ENCODE results near the gene MLIP. TPM values are rescaled to one million over a fixed set of nuclear protein-coding genes. Genes with fewer than 3 reads are reported as not detected.

MLIP gene
- total and polyA plus RNA-seq, 9 donors = 21.6 to 56.2 (median 41.0) TPM

- 65% methylated on average over 4 of the region's 8 CpGs for WGBS (ENCODE audit: insufficient coverage)
- peak; percentile 59 for DNase-seq
- Histone ChIP-seq H3K4me1 (ENCODE audit: control insufficient read depth, insufficient read depth, low read length) (peaks cover 6% of the 10 kb centered on the region), H3K27me3 (ENCODE audit: control insufficient read depth, insufficient read depth, low read length) (no peaks in the 10 kb centered on the region), H3K27ac (ENCODE audit: low read length) (no peak overlapping the region), H3K36me3 (ENCODE audit: control insufficient read depth, insufficient read depth, low read length) (no peaks in the 10 kb centered on the region), H3K4me3 (ENCODE audit: low read length) (no peak overlapping the region), H3K9me3 (replicated peaks; ENCODE audit: control insufficient read depth, low read depth, low read length) (no peaks in the 10 kb centered on the region)
Measured at GRCh38 chr6:54107470-54108090, 3.7 kb upstream of the MLIP start.

GRCh38 chr6:54108271-54108670, 3.0 kb upstream of the MLIP start:
- Histone ChIP-seq H3K4me3 (ENCODE audit: low read length) (no peak overlapping the region), H3K27me3 (ENCODE audit: control insufficient read depth, insufficient read depth, low read length) (no peaks in the 10 kb centered on the region), H3K9me3 (replicated peaks; ENCODE audit: control insufficient read depth, low read depth, low read length) (no peaks in the 10 kb centered on the region), H3K27ac (ENCODE audit: low read length) (no peak overlapping the region), H3K4me1 (ENCODE audit: control insufficient read depth, insufficient read depth, low read length) (peaks cover 6% of the 10 kb centered on the region), H3K36me3 (ENCODE audit: control insufficient read depth, insufficient read depth, low read length) (no peaks in the 10 kb centered on the region)
- DNase-seq = peak; percentile 53

DNA sequence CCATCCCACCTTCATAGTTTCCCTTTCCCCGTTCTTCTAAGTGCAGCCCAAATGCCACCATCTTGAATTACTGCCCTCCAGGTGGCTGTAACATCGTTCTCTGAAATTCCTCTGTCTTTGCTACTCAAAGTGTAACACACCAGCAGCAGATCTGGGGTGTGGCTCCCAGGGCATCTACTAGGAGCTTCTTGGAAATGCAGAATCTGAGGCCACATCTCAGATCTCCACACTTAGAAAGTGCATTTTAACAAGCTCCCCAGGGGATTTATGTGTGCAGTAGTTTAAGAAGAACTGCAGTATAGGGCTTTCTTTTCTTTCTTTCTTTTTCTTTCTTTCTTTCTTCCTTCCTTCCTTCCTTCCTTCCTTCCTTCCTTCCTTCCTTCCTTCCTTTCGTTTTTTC, 1.7 kb upstream of the MLIP start:
- H3K4me1 ChIP-seq (ENCODE audit: control insufficient read depth, insufficient read depth, low read length) = peaks cover 6% of the 10 kb centered on the region

GRCh38 chr6:54112151-54112650, 958 bp downstream of the MLIP start:
- no CpG with 5 or more reads among the region's 1 CpG for WGBS (ENCODE audit: insufficient coverage)
- no peak overlapping the region for H3K4me3 ChIP-seq (ENCODE audit: low read length)
- peak; percentile 59 for DNase-seq
- peaks cover 6% of the 10 kb centered on the region for H3K4me1 ChIP-seq (ENCODE audit: control insufficient read depth, insufficient read depth, low read length)
- H3K27me3 ChIP-seq (ENCODE audit: control insufficient read depth, insufficient read depth, low read length) = no peaks in the 10 kb centered on the region
- H3K36me3 ChIP-seq (ENCODE audit: control insufficient read depth, insufficient read depth, low read length) = no peaks in the 10 kb centered on the region
- H3K9me3 ChIP-seq (replicated peaks; ENCODE audit: control insufficient read depth, low read depth, low read length) = no peaks in the 10 kb centered on the region
- no peak overlapping the region for H3K27ac ChIP-seq (ENCODE audit: low read length)

More for the DNA sequence above, 1.7 kb upstream of the MLIP start:
- Histone ChIP-seq H3K9me3 (replicated peaks; ENCODE audit: control insufficient read depth, low read depth, low read length) (no peaks in the 10 kb centered on the region), H3K27me3 (ENCODE audit: control insufficient read depth, insufficient read depth, low read length) (no peaks in the 10 kb centered on the region), H3K4me3 (ENCODE audit: low read length) (no peak overlapping the region), H3K36me3 (ENCODE audit: control insufficient read depth, insufficient read depth, low read length) (no peaks in the 10 kb centered on the region), H3K27ac (ENCODE audit: low read length) (no peak overlapping the region)
- no peak for DNase-seq
- 66% methylated on average over 2 of the region's 3 CpGs for WGBS (ENCODE audit: insufficient coverage)

DNA sequence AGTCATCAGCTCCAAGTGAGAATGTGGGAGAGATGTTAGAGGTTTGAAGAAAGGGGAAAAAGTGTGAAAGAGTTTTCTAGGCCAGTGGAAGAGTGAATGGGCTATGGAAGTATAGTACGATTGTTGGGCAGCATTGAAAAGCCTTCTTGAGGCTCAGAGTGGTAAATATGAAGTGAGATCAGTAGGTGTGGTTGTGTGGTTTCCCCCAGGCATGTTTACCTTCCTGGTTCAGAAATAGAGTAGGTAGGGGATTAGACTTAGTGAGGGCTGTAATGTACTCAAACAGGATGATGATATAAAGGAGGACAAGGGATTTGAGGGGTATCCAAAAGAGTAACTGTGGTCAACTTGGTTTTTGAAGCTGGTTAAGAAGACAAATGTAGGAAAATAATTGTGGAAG, 3.7 kb downstream of the MLIP start:
- no peak for DNase-seq
- Histone ChIP-seq H3K27me3 (ENCODE audit: control insufficient read depth, insufficient read depth, low read length) (no peaks in the 10 kb centered on the region), H3K36me3 (ENCODE audit: control insufficient read depth, insufficient read depth, low read length) (no peaks in the 10 kb centered on the region), H3K4me1 (ENCODE audit: control insufficient read depth, insufficient read depth, low read length) (peaks cover 6% of the 10 kb centered on the region), H3K4me3 (ENCODE audit: low read length) (no peak overlapping the region), H3K9me3 (replicated peaks; ENCODE audit: control insufficient read depth, low read depth, low read length) (no peaks in the 10 kb centered on the region), H3K27ac (ENCODE audit: low read length) (no peak overlapping the region)
- 100% methylated on average over 1 of the region's 1 CpG for WGBS (ENCODE audit: insufficient coverage)

- H3K4me3 ChIP-seq (ENCODE audit: low read length) = no peak overlapping the region
- H3K9me3 ChIP-seq (replicated peaks; ENCODE audit: control insufficient read depth, low read depth, low read length) = no peaks in the 10 kb centered on the region
- peaks cover 6% of the 10 kb centered on the region for H3K4me1 ChIP-seq (ENCODE audit: control insufficient read depth, insufficient read depth, low read length)
- 86% methylated on average over 1 of the region's 1 CpG for WGBS (ENCODE audit: insufficient coverage)
- H3K27ac ChIP-seq (ENCODE audit: low read length) = no peak overlapping the region
- DNase-seq = no peak
- no peaks in the 10 kb centered on the region for H3K36me3 ChIP-seq (ENCODE audit: control insufficient read depth, insufficient read depth, low read length)
- H3K27me3 ChIP-seq (ENCODE audit: control insufficient read depth, insufficient read depth, low read length) = no peaks in the 10 kb centered on the region
Measured at GRCh38 chr6:54115966-54116365, 4.7 kb downstream of the MLIP start.

DNA sequence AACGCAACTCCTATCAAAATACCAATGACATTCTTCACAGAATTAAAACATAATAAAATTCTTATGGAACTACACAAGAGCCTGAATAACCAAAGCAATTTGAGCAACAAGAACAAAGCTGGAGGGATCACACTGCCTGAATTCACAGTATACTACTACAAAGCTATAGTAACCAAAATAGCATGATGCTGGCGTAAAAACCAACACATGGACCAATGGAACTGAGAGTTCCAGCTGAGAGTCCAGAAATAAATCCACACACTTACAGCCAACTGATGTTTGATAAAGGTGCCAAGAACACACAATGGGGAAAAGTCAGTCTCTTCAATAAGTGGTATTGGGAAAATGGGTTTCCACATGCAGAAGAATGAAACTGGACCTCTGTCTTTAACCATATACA, 6.9 kb downstream of the MLIP start:
- no peak for DNase-seq
- WGBS (ENCODE audit: insufficient coverage) = no CpG with 5 or more reads among the region's 2 CpGs
- Histone ChIP-seq H3K27me3 (ENCODE audit: control insufficient read depth, insufficient read depth, low read length) (no peaks in the 10 kb centered on the region), H3K4me3 (ENCODE audit: low read length) (no peak overlapping the region), H3K9me3 (replicated peaks; ENCODE audit: control insufficient read depth, low read depth, low read length) (no peaks in the 10 kb centered on the region), H3K27ac (ENCODE audit: low read length) (no peak overlapping the region), H3K36me3 (ENCODE audit: control insufficient read depth, insufficient read depth, low read length) (no peaks in the 10 kb centered on the region), H3K4me1 (ENCODE audit: control insufficient read depth, insufficient read depth, low read length) (no peaks in the 10 kb centered on the region)

DNA sequence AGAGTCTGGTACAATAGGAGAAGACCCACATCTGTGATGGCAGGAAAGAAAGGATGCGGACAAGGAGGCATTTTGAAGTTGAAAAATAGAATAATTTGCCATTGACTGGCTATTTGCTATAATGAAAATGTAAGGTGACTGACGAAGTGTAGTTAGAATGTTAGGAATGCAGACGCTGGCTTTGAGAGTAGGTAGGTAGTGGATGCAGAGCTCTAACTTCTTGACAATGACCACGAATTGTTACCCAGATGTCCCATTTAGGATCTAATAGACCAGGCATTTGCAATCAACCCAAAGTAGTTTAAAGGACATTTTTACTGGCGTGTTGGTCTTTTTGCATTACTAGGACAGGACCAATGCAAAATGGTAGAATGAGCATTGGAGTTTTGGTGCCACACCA, 14.2 kb downstream of the MLIP start:
- no peaks in the 10 kb centered on the region for H3K27me3 ChIP-seq (ENCODE audit: control insufficient read depth, insufficient read depth, low read length)
- WGBS (ENCODE audit: insufficient coverage) = 88% methylated on average over 4 of the region's 5 CpGs
- no peak overlapping the region for H3K4me3 ChIP-seq (ENCODE audit: low read length)
- no peaks in the 10 kb centered on the region for H3K4me1 ChIP-seq (ENCODE audit: control insufficient read depth, insufficient read depth, low read length)
- no peak overlapping the region for H3K27ac ChIP-seq (ENCODE audit: low read length)
- no peak for DNase-seq
- peaks cover 7% of the 10 kb centered on the region for H3K36me3 ChIP-seq (ENCODE audit: control insufficient read depth, insufficient read depth, low read length)
- H3K9me3 ChIP-seq (replicated peaks; ENCODE audit: control insufficient read depth, low read depth, low read length) = no peaks in the 10 kb centered on the region

- no peaks in the 10 kb centered on the region for H3K9me3 ChIP-seq (replicated peaks; ENCODE audit: control insufficient read depth, low read depth, low read length)
- H3K36me3 ChIP-seq (ENCODE audit: control insufficient read depth, insufficient read depth, low read length) = peaks cover 2% of the 10 kb centered on the region
- H3K27me3 ChIP-seq (ENCODE audit: control insufficient read depth, insufficient read depth, low read length) = no peaks in the 10 kb centered on the region
- no CpG with 5 or more reads among the region's 3 CpGs for WGBS (ENCODE audit: insufficient coverage)
- H3K4me1 ChIP-seq (ENCODE audit: control insufficient read depth, insufficient read depth, low read length) = no peaks in the 10 kb centered on the region
- DNase-seq = no peak
- H3K27ac ChIP-seq (ENCODE audit: low read length) = no peak overlapping the region
- no peak overlapping the region for H3K4me3 ChIP-seq (ENCODE audit: low read length)
Measured at GRCh38 chr6:54130179-54130578, 18.9 kb downstream of the MLIP start.

DNA sequence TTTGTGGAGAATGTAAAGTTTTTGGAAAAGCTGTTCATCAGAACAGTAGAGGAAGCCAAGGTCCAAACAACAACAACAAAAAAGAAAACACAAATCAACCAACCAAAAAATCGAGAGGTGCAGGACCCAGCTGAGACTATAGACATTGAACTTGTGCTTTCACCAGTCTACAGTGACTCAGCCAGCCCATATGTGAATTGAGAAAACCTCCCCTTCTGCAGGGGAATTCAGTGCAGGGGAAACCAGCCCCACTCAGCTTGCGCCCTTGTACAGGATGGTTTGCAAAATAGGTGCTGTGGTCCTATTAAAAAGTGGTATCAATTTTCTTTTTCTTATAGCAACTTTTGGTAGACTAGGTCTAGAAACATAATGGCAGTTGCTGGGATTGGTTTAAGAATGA, 21.3 kb downstream of the MLIP start:
- no CpG with 5 or more reads among the region's 2 CpGs for whole genome bisulfite sequencing (ENCODE audit: insufficient coverage)
- Histone ChIP-seq H3K27me3 (ENCODE audit: control insufficient read depth, insufficient read depth, low read length) (no peaks in the 10 kb centered on the region), H3K4me3 (ENCODE audit: low read length) (no peak overlapping the region), H3K4me1 (ENCODE audit: control insufficient read depth, insufficient read depth, low read length) (no peaks in the 10 kb centered on the region), H3K27ac (ENCODE audit: low read length) (no peak overlapping the region), H3K9me3 (replicated peaks; ENCODE audit: control insufficient read depth, low read depth, low read length) (no peaks in the 10 kb centered on the region), H3K36me3 (ENCODE audit: control insufficient read depth, insufficient read depth, low read length) (peaks cover 5% of the 10 kb centered on the region)
- no peak for DNase-seq

GRCh38 chr6:54133186-54133585, 21.9 kb downstream of the MLIP start:
- Histone ChIP-seq H3K4me1 (ENCODE audit: control insufficient read depth, insufficient read depth, low read length) (no peaks in the 10 kb centered on the region), H3K9me3 (replicated peaks; ENCODE audit: control insufficient read depth, low read depth, low read length) (no peaks in the 10 kb centered on the region), H3K36me3 (ENCODE audit: control insufficient read depth, insufficient read depth, low read length) (peaks cover 5% of the 10 kb centered on the region), H3K4me3 (ENCODE audit: low read length) (no peak overlapping the region), H3K27ac (ENCODE audit: low read length) (no peak overlapping the region), H3K27me3 (ENCODE audit: control insufficient read depth, insufficient read depth, low read length) (no peaks in the 10 kb centered on the region)
- WGBS (ENCODE audit: insufficient coverage) = 95% methylated on average over 2 of the region's 3 CpGs
- DNase-seq = no peak
